Right cardiac atrium (tissue), 5 donors: ENCODE measurements around the gene REM1. TPM values are rescaled to one million over a fixed set of nuclear protein-coding genes. Genes with fewer than 3 reads are reported as not detected.

ENCODE experiments used
- polyA plus RNA-seq: library from polyadenylated mRNA; stranded (reverse); fragments of 200-250 nt; gene quantifications from one replicate; pipeline ENCODE4 v1.2.3, GENCODE V29; 2013
- total RNA-seq, 4 donors: library from RNA; stranded (reverse); fragmentation: NEBNext Ultra II Directional; extraction: Animal tissue kit (Norgen Biotek cat#: 25700); gene quantifications; one replicate each; pipeline ENCODE4 v1.2.1, GENCODE V29; 2021
- donor health status: healthy with polysubstance abuse.
- donor health status: DM: no; HTN: yes; CAD: no.
- donor health status: DM: no; HTN: no; CAD: no.
- donor health status: DM: no; HTN: yes; CAD: no; lungs with severe emphysema.
- donor health status: DM: yes; HTN: yes; CAD: no.

The REM1 gene
- total and polyA plus RNA-seq, 5 donors = 1.6 to 2.9 (median 2.8) TPM

Other genes with a start within 250 kb of the REM1 start
- gene DEFB115, start 217.6 kb upstream of the REM1 start, total RNA-seq = not detected
- not detected for gene DEFB115, start 217.6 kb upstream of the REM1 start, polyA plus RNA-seq
- not detected for gene DEFB116, start 166.7 kb upstream of the REM1 start, total RNA-seq
- not detected for gene DEFB116, start 166.7 kb upstream of the REM1 start, polyA plus RNA-seq
- not detected for gene DEFB118, start 106.7 kb upstream of the REM1 start, total RNA-seq
- not detected for gene DEFB118, start 106.7 kb upstream of the REM1 start, polyA plus RNA-seq
- gene DEFB119, start 84.7 kb upstream of the REM1 start, total RNA-seq = not detected
- not detected for gene DEFB119, start 84.7 kb upstream of the REM1 start, polyA plus RNA-seq
- gene DEFB121, start 69.1 kb upstream of the REM1 start, total RNA-seq = not detected
- not detected for gene DEFB121, start 69.1 kb upstream of the REM1 start, polyA plus RNA-seq
- not detected for gene DEFB123, start 34.7 kb upstream of the REM1 start, total RNA-seq
- not detected for gene DEFB123, start 34.7 kb upstream of the REM1 start, polyA plus RNA-seq
- not detected for gene DEFB124, start 161 bp upstream of the REM1 start, total RNA-seq
- gene DEFB124, start 161 bp upstream of the REM1 start, polyA plus RNA-seq = not detected
- 10 to 100 TPM; 40.0 to 80.2 (median 62.1) TPM for gene HM13, start 39.2 kb downstream of the REM1 start, total RNA-seq
- 47.8 TPM for gene HM13, start 39.2 kb downstream of the REM1 start, polyA plus RNA-seq
- gene ID1, start 130.0 kb downstream of the REM1 start, total RNA-seq = 100 to 1,000 TPM; 122 to 188 (median 134) TPM
- gene ID1, start 130.0 kb downstream of the REM1 start, polyA plus RNA-seq = 273 TPM
- 10 to 100 TPM in 1 of 4 donors, 1 to 10 TPM in 3; 3.1 to 13.2 (median 9.0) TPM for gene COX4I2, start 162.6 kb downstream of the REM1 start, total RNA-seq
- gene COX4I2, start 162.6 kb downstream of the REM1 start, polyA plus RNA-seq = 29.5 TPM
- gene BCL2L1, start 247.6 kb downstream of the REM1 start, total RNA-seq = 10 to 100 TPM; 39.9 to 56.9 (median 46.1) TPM
- 46.0 TPM for gene BCL2L1, start 247.6 kb downstream of the REM1 start, polyA plus RNA-seq